HepG2 (cell line): Measurements from ENCODE around the gene EML2.

ENCODE experiments used
- FOXM1 ChIP-seq: sonication (generic); formaldehyde crosslinking; IDR thresholded peaks from 2 replicates; pipeline ENCODE4 v1.5.0; 2020; ENCODE audit warnings: missing genetic modification reagents
- IRF2 ChIP-seq: IDR thresholded peaks from 2 replicates; pipeline ENCODE4 v1.6.1; 2018; ENCODE audit warnings: missing genetic modification reagents, missing compliant biosample characterization
- JUNB ChIP-seq: sonication (generic); formaldehyde crosslinking; IDR thresholded peaks from 2 replicates; pipeline ENCODE4 v1.8.0; 2022; ENCODE audit warnings: missing genetic modification reagents, mild to moderate bottlenecking, borderline replicate concordance
- NFAT5 ChIP-seq: sonication (generic); formaldehyde crosslinking; IDR thresholded peaks from 2 replicates; pipeline ENCODE4 v1.4.0; 2020; ENCODE audit warnings: missing genetic modification reagents
- NR2F2 ChIP-seq: IDR thresholded peaks from 2 replicates; pipeline ENCODE4 v1.6.1; 2012; ENCODE audit warnings: low read depth, inconsistent platforms, borderline replicate concordance
- POLR2A ChIP-seq, 2 experiments: IDR thresholded peaks; 2 replicates each; pipeline ENCODE4 v1.6.1; 2011; ENCODE audit warnings: low read depth in 2 of 2, low read length in 2 of 2, mild to moderate bottlenecking in 1 of 2, moderate library complexity in 1 of 2; ENCODE audit not compliant: insufficient read depth in 1 of 2
- ZFP36L1 ChIP-seq: sonication (generic); formaldehyde crosslinking; IDR thresholded peaks from 2 replicates; pipeline ENCODE4 v1.8.0; 2022; ENCODE audit warnings: mild to moderate bottlenecking, missing genetic modification reagents, moderate library complexity
- ZNF121 ChIP-seq: sonication (generic); formaldehyde crosslinking; IDR thresholded peaks from 2 replicates; pipeline ENCODE4 v1.5.0; 2020; ENCODE audit warnings: mild to moderate bottlenecking, missing genetic modification reagents
- ZNF143 ChIP-seq: sonication (generic); formaldehyde crosslinking; IDR thresholded peaks from 2 replicates; pipeline ENCODE4 v1.4.0; 2020; ENCODE audit warnings: missing genetic modification reagents
- ZNF382 ChIP-seq: sonication (generic); formaldehyde crosslinking; IDR thresholded peaks from 2 replicates; pipeline ENCODE4 v1.5.0; 2020; ENCODE audit warnings: missing genetic modification reagents, mild to moderate bottlenecking, borderline replicate concordance
- ZNF530 ChIP-seq: sonication (generic); formaldehyde crosslinking; IDR thresholded peaks from 2 replicates; pipeline ENCODE4 v1.5.0; 2020; ENCODE audit warnings: low read depth, mild to moderate bottlenecking, missing genetic modification reagents
- ZNF549 ChIP-seq: sonication (generic); formaldehyde crosslinking; IDR thresholded peaks from 2 replicates; pipeline ENCODE4 v1.5.0; 2020; ENCODE audit warnings: missing genetic modification reagents

- TF ChIP-seq NR2F2 (no peak), ZNF530 (CRISPR knock-in tag) (no peak), ZNF382 (no peak), ZNF549 (CRISPR knock-in tag) (no peak), ZNF143 (CRISPR knock-in tag) (no peak), POLR2A (IDR thresholded peaks at IDR 0.05; ENCODE audit: insufficient read depth in 1 of 2, low read depth in 2 of 2, low read length in 2 of 2) (peak in 1 of 2 experiments; percentile 48; a peak in 1 of 4 replicates), ZNF121 (CRISPR knock-in tag) (no peak), JUNB (CRISPR knock-in tag) (no peak), ZFP36L1 (CRISPR knock-in tag) (no peak), NFAT5 (CRISPR knock-in tag) (no peak), IRF2 (CRISPR knock-in tag) (no peak), FOXM1 (CRISPR knock-in tag) (no peak)
Observed at GRCh38 chr19:45638930-45639729, at the start of gene EML2.
